Right atrium auricular region (tissue), 2 donors: ENCODE data around the gene CA9. TPM values are rescaled to one million over a fixed set of nuclear protein-coding genes. Genes with fewer than 3 reads are reported as not detected.
A peak's percentile ranks its signal among the peaks of the same experiment; 100 is the strongest.

Experiments
- DNase-seq: peaks from one replicate; pipeline ENCODE4 v3.0.0-alpha.2; 2019; ENCODE audit warnings: low spot score
- H3K27ac ChIP-seq, 2 donors: fragments of 200-600 bp; sonication (generic); 1 replicate in 1 of 2; 2 replicates in 1 of 2; pipeline ENCODE4 v1.5.1; 2016 to 2019
- H3K27me3 ChIP-seq, 2 donors: fragments of 200-600 bp; sonication (generic); one replicate each; pipeline versions ENCODE4 v1.5.1 to v1.6.0; 2017 to 2019
- H3K36me3 ChIP-seq: fragments of 200-600 bp; sonication (generic); one replicate; pipeline ENCODE4 v1.5.1; 2016
- H3K4me1 ChIP-seq, 2 donors: fragments of 200-600 bp; sonication (generic); one replicate each; pipeline versions ENCODE4 v1.5.1 to v1.6.0; 2017 to 2019
- H3K4me3 ChIP-seq, 2 donors: fragments of 200-600 bp; sonication (generic); 1 replicate in 1 of 2; 2 replicates in 1 of 2; pipeline ENCODE4 v1.5.1; 2017 to 2019; ENCODE audit warnings: mild to moderate bottlenecking in 1 of 2, moderate library complexity in 1 of 2
- H3K9me3 ChIP-seq, 2 donors: fragments of 200-600 bp; sonication (generic); one replicate each; pipeline ENCODE4 v1.5.1; 2019
- total RNA-seq, 2 donors: library from RNA; depleted of rRNA; stranded (reverse); fragments of >200 nt; gene quantifications; one replicate each; pipeline ENCODE4 v1.1.0, GENCODE V29; 2016
- TF ChIP-seq, protein P1 (sequence below), 2 donors: fragments of 200-600 bp; sonication (generic); IDR thresholded peaks; one replicate each; pipeline ENCODE4 v1.5.1; 2019; ENCODE audit warnings: antibody characterized with exemption in 2 of 2

The CA9 gene
- total RNA-seq, 2 donors from 2014 or later, result 5.5 to 5.9 TPM

DNA sequence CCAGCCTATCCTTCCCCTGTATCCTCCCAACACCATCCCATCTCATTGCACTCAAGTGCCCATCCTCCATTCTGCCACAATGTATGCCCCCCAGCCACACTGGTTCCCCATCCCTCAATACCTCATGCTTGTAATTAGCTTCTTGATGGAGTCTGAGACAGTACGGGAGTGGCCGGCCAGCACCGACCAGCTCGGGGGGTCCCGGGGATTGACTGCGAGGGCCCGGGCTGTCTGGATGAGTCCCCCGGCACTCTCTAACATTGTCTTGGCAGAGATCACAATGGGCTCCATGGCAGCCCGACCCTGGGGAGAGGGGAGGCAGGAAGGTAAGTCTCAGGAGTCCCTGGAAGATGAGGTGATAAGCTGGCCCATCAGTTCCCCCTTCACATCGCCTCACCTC is 33.2 kb downstream of the CA9 start:
- no peak overlapping the region for H3K4me3 ChIP-seq
- H3K4me1 ChIP-seq, result peaks cover 0 to 18% of the 10 kb centered on the region in 2 donors
- no peaks in the 10 kb centered on the region for H3K9me3 ChIP-seq
- TF ChIP-seq, protein P1, sequence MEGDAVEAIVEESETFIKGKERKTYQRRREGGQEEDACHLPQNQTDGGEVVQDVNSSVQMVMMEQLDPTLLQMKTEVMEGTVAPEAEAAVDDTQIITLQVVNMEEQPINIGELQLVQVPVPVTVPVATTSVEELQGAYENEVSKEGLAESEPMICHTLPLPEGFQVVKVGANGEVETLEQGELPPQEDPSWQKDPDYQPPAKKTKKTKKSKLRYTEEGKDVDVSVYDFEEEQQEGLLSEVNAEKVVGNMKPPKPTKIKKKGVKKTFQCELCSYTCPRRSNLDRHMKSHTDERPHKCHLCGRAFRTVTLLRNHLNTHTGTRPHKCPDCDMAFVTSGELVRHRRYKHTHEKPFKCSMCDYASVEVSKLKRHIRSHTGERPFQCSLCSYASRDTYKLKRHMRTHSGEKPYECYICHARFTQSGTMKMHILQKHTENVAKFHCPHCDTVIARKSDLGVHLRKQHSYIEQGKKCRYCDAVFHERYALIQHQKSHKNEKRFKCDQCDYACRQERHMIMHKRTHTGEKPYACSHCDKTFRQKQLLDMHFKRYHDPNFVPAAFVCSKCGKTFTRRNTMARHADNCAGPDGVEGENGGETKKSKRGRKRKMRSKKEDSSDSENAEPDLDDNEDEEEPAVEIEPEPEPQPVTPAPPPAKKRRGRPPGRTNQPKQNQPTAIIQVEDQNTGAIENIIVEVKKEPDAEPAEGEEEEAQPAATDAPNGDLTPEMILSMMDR (IDR thresholded peaks at IDR 0.05), result no peak
- peaks cover 99% of the 10 kb centered on the region for H3K36me3 ChIP-seq
- DNase-seq, result no peak
- no peak overlapping the region for H3K27ac ChIP-seq
- H3K27me3 ChIP-seq, result no peaks in the 10 kb centered on the region

DNA sequence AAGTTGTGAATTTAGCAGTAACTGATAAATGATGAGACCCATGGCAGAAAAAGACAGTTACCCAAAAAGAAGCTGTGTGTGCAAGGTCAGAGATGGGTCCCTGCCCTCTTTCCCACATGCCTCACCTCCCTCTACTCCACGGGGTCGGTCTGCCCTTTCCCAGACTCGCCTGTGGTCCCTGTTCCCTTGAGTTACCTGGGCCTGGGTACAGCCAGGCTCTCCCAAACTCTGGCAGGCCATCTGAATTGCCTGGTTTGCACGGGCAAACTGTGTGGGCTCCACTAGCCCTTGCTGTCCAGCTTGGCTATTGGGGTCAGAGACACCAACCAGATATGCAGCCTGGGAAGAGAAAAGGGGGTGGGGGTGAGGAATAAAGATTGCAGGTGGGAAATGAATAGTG is 34.4 kb downstream of the CA9 start:
- Histone ChIP-seq H3K27ac (no peak overlapping the region), H3K9me3 (no peaks in the 10 kb centered on the region)
- no peak for DNase-seq

DNA sequence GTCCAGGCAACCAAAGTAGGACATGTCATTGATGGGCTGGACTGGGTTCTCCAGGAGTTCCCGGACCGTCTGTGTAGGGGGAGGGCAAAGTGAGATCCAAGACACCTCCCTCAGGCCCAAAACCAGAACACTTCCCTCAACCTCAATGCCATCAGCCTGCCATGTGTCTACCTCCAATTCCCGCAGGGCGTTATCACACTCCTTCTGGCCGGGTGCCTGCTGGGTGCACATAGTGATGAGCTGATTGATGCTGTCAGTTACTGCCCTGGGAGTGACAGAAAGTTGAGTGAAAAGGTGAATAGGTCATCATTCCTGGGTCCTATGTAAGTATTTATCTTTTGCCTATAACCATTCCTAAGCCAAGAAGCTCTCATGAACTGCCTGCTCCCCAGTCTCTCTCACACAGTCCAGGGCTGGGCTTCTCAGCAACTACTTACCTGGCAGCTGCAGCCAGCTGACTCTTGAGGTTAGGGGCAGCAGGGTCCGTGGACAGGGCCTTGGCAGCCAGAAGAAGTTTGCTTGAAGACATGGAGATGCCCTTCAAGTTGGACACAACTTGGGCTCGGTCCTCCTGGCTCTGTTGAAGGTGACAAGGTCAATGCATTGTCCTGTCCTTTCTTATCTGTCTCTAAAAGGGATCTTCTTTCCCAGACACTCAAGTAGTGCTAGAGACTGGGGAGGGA is 37.2 kb downstream of the CA9 start:
- Histone ChIP-seq H3K27me3 (no peaks in the 10 kb centered on the region), H3K4me3 (no peak overlapping the region), H3K27ac (peak overlapping the region in 1 of 2 donors; percentile 47), H3K9me3 (no peaks in the 10 kb centered on the region), H3K36me3 (peaks cover 99% of the 10 kb centered on the region), H3K4me1 (peaks cover 0 to 10% of the 10 kb centered on the region in 2 donors)
- TF ChIP-seq, protein P1 (IDR thresholded peaks at IDR 0.05), result no peak
- DNase-seq, result no peak

More for the DNA sequence above, 34.4 kb downstream of the CA9 start:
- H3K36me3 ChIP-seq, result peaks cover 99% of the 10 kb centered on the region
- H3K27me3 ChIP-seq, result no peaks in the 10 kb centered on the region
- TF ChIP-seq, protein P1 (IDR thresholded peaks at IDR 0.05), result no peak
- H3K4me3 ChIP-seq, result no peak overlapping the region
- peaks cover 0 to 18% of the 10 kb centered on the region in 2 donors for H3K4me1 ChIP-seq

DNA sequence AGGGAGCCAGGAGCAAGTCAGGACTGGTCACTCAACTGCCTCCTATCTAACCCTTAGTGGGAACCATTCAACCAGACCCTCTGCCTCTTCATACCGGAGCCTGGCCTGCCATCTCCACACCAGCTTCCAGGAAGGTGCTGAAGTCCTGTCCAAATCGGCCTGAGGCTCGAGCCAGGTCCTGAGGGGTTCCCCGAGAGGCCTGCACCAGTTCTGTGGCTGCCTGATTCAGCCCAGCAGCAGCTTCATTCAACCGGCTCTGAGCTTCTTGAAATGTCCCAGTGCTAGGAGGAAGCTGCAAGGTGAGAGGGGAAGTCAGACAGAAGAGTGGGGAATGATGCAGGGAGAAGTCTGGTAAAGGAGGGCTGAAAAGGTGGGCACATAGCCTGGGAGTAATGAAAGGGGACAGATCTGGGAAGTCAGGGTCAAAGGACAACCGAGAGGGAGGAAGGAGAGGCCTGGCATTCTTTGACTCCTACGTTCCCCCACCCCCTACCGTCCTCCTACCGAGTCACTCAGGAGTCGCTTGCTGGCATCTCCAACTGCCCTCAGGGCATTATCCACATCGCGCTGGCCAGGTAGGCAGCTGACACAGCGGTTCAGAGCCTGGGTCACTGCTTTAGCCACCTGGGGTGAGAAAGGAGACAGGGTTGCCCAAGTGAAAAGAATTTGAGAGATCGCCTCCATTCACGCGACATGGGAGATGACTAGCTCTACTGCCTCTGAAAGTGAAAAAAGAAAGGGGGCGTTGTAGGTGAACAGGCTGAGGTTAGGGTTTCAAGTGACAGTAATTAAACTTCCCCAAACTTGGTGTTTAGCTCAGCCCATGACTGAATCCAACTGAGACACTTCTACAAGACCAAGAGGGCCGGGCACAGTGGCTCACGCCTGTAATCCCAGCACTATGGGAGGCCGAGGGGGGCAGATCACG is 38.0 kb downstream of the CA9 start:
- TF ChIP-seq, protein P1 (IDR thresholded peaks at IDR 0.05), result no peak
- H3K4me1 ChIP-seq, result peaks cover 0 to 10% of the 10 kb centered on the region in 2 donors
- no peak for DNase-seq
- peaks cover 99% of the 10 kb centered on the region for H3K36me3 ChIP-seq
- H3K4me3 ChIP-seq, result no peak overlapping the region
- H3K27ac ChIP-seq, result peak overlapping the region in 1 of 2 donors; percentile 47
- no peaks in the 10 kb centered on the region for H3K27me3 ChIP-seq
- no peaks in the 10 kb centered on the region for H3K9me3 ChIP-seq

DNA sequence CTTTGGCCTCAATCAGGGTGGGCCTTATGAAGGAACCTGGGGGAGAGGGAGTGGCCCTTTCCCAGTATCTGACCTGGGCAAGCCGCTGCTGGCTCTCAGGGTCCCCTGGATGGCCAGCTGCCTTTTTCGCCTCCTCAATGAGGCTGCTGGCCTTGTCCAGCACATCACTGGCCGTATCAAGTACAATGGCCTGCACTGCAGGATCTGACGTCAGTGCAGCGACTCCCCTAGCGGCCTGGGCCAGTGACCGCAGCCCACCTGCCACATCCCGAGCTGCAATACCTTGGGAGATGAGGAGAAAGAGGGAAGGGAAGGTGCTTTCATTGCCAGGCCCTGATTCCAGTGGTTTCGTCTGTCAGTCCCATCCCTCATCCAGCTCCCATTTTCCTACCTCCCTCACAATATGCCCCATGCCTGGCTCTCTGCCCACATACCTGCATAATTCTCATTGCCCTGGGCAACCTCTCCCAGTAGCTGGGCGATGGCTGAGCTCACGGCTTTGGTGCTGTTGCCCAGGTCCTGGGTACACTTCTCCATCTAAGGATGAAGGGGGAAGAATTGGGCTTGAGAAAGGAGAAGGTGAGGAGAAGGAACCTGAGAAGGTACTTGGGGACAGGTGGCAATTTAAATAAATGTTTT is 39.2 kb downstream of the CA9 start:
- H3K36me3 ChIP-seq, result peaks cover 99% of the 10 kb centered on the region
- DNase-seq, result no peak

More for the DNA sequence above, 39.2 kb downstream of the CA9 start:
- no peak overlapping the region for H3K27ac ChIP-seq
- TF ChIP-seq, protein P1 (IDR thresholded peaks at IDR 0.05), result no peak
- H3K4me1 ChIP-seq, result peaks cover 0 to 10% of the 10 kb centered on the region in 2 donors
- H3K4me3 ChIP-seq, result no peak overlapping the region
- no peaks in the 10 kb centered on the region for H3K27me3 ChIP-seq
- H3K9me3 ChIP-seq, result no peaks in the 10 kb centered on the region
